HT1080 (cell line): ENCODE data around the gene SPZ1. TPM values are rescaled to one million over a fixed set of nuclear protein-coding genes. Genes with fewer than 3 reads are reported as not detected.
"Not testable (repeated sequence)": the region's sequence is repeated elsewhere in the genome, so short reads cannot be mapped to it uniquely, and the experiment has no call there.

Experiments used
- DNase-seq: peaks from one replicate; pipeline ENCODE4 v3.0.0-alpha.2; 2015; ENCODE audit warnings: low read depth
- polyA plus RNA-seq, 2 experiments: library from polyadenylated mRNA; depleted of rRNA; stranded (reverse); fragments of >200 nt; gene quantifications; 2 replicates each; pipeline ENCODE4 v1.2.3, GENCODE V29; 2015
- total RNA-seq: library from RNA; depleted of rRNA; stranded (reverse); fragments of >200 nt; shearing (Covaris generic); gene quantifications from 2 replicates; pipeline ENCODE4 v1.2.3, GENCODE V29; 2014; rRNA removed

Gene SPZ1
- not detected in 2 replicates for total RNA-seq
- not detected in 2 replicates for polyA plus RNA-seq (2015; cell fraction: cytosol; rRNA removed)
- polyA plus RNA-seq (2015; cell fraction: nucleus; rRNA removed), result not detected in 2 replicates

DNA sequence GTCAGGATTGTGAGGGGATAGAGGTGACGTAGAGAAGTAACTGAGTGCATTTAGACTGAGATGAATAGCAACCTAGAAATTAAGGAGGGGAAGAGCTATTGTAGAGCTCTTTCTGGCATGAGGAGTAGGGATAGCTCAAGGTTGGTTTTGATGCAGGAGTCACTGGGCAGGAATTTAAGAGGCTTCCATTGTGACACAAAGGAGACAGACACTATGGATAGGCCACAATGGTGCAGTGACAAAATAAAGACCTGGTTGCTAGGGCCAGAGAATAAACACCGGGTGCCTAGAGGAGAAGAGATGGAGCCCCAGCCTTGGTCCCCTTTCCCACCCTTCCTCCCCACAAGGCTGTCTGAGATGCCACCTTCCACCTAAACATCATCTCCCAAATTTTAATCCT is at the start of gene SPZ1:
Gene SPZ1 (plus strand): TSS at position 301 of the 400 bp plus-strand sequence. CDS start 214 bp downstream, outside the sequence.
- no peak for DNase-seq

GRCh38 chr5:80270543-80270942 is 49.3 kb upstream of the SPZ1 start:
- not testable (repeated sequence) for DNase-seq

DNA sequence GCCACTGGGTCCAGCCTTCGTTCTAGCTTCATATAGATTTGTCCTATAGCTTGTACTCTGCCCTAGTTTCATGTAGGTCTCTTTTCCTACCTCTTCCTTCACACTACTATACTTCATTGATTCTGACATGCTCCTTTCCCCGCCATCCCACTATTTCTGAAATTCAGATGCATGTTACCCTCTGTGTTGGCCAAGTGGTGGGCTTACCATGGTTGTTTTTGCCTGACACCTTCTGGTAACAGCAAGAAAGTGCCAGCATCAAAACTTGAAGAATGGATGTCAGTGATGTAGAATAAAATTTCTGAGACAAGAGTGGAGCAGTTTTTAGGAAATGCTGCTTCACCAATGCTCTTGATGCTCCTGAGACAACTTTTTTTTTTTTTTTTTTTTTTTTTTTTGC is 44.5 kb upstream of the SPZ1 start:
- peak; percentile 17 for DNase-seq

DNA sequence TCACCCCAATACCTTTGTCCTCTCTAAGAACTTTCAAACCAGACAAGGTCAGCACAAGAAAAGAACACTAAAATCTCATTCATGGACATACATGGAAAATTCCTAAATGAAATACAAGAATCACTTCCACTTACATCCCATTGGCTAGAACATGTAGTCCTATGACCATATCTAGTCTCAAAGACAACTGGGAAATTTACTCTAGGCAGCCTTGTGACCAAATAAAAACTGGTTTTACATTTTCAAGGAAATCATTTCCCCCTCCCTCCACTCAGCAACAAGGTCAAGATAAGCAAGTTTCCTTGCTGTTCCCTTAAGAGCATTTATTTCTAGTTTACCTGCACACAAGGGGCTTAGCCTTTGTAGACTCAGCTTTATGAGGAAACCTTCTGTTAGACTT is 43.6 kb upstream of the SPZ1 start:
- DNase-seq, result no peak

- no peak for DNase-seq
These were observed 42.6 kb upstream of the SPZ1 start for GRCh38 chr5:80277191-80277590.

- DNase-seq, result no peak
These were observed 37.7 kb upstream of the SPZ1 start for GRCh38 chr5:80282054-80282453.

DNA sequence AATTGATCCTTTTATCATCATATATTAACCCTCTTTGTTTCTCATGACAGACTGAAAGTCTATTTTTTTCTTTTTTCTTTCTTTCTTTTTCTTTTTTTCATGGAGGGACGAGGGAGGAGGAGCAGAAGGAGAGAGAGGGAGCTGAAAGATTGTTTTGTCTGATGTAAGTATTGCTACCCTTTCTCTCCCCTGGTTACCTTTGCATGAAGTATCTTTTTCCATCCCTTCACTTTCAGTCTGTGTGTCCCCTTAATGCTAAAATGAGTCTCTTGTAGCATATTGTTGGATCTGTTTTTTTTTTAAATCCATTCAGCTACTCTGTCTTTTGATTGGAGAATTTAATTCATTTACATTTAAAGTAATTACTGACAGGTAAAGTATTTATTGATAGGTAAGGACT is 36.4 kb upstream of the SPZ1 start:
- DNase-seq, result no peak

DNA sequence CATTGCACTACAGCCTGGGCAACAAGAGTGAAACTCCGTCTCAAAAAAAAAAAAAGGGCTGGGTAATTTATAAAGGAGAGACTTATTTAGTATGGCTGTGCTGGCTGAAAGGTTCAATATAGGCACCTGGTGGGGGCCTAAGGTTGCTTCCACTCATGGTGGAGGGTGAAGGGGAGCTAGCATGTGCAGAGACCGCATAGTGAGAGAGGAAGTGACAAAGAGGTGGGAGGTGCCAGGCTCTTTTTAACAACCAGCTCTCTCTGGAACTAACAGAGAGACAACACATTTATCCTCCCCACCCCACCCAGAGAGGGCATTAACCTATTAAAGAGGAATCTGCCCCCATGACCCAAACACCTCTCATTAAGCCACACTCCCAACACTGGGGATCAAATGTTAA is 35.1 kb upstream of the SPZ1 start:
- DNase-seq, result peak; percentile 20

- no peak for DNase-seq
These were observed 31.6 kb upstream of the SPZ1 start for GRCh38 chr5:80288177-80288576.

- no peak for DNase-seq
These were observed 30.5 kb upstream of the SPZ1 start for GRCh38 chr5:80289320-80289719.

GRCh38 chr5:80291761-80292160 is 28.0 kb upstream of the SPZ1 start:
- DNase-seq, result no peak

DNA sequence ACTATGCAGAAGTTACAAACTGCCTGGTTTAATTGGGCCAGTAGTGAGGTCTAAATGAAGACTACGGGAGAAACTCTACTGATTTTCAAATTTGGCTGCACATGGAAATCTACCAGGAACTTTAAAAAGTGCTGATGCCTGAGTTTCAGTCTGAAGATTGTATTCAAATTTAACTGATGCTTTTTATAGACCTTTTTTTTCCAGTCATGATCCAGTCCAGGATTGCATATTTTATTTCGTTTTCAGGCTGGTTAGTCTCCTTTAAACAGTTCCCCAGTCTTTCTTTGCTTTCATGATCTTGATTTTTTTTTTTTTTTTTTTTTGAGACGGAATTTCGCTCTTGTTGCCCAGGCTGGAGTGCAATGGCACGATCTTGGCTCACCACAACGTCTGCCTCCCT is 23.7 kb upstream of the SPZ1 start:
- DNase-seq, result no peak

- DNase-seq, result no peak
These were observed 20.2 kb upstream of the SPZ1 start for GRCh38 chr5:80299601-80300000.

DNA sequence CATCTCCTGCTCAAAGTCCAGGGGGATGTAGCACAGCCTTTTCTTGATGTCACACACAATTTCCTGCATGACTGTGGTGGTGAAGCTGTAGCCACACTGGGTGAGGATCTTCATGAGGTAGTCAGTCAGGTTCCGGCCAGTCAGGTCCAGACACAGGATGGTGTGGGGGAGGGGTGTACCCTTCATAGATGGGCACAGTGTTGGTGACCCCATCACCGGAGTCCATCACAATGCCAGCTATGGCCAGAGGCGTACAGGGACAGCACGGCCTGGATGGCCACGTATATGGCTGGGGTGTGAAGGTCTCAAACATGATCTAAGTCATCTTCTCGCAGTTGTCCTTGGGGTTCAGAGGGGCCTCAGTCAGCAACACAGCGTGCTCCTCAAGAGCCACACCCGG is 19.7 kb upstream of the SPZ1 start:
- no peak for DNase-seq

DNA sequence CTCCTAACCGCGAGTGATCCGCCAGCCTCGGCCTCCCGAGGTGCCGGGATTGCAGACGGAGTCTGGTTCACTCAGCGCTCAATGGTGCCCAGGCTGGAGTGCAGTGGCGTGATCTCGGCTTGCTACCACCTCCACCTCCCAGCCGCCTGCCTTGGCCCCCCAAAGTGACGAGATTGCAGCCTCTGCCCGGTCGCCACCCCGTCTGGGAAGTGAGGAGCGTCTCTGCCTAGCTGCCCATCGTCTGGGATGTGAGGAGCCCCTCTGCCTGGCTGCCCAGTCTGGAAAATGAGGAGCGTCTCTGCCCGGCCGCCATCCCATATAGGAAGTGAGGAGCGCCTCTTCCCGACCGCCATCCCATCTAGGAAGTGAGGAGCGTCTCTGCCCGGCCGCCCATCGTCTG is 19.0 kb upstream of the SPZ1 start:
- not testable (repeated sequence) for DNase-seq

- not testable (repeated sequence) for DNase-seq
These were observed 18.5 kb upstream of the SPZ1 start for GRCh38 chr5:80301342-80301741.

- DNase-seq, result no peak
These were observed 17.2 kb upstream of the SPZ1 start for GRCh38 chr5:80302636-80303035.

DNA sequence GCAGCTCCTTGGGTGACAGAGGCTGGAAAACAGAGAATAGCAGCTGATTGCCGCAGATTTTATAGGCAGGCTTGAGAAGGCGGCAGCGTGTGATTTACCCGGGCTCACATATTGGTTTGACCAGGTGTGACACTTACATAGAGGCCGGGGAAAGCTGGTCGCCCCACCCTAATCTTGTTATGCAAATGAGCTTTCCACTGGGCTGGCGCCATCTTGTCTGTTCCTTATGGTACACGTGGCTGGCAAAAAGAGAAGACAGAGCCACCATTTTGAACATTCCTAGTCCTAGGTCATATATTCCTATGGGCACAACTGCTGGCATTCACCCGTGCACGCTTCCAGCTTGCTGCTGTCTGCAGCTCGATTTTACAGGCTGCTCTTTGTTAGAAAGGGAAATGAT is 11.3 kb upstream of the SPZ1 start:
- DNase-seq, result no peak

- no peak for DNase-seq
These were observed 9.7 kb upstream of the SPZ1 start for GRCh38 chr5:80309871-80310665.

DNA sequence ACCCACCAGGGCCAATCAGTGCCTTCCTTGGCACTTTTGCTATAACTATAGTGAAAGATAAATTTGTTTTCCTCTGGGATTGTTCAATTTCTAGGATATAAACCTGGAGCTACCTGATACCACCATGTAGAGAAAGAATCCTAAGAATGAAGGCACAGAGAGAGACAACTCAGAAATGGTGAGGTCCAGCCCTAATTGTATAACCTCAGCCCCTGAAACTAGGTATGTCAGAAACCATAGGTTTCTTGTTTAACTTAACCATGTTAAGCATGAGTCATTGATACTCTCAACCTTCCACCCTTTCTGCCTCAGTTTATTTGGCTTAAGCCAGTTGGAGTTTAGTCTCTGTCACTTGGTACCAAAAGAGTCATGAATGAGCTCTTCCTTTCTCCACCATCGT is 4.6 kb upstream of the SPZ1 start:
- DNase-seq, result no peak

- no peak for DNase-seq
These were observed 1.6 kb upstream of the SPZ1 start for GRCh38 chr5:80318212-80318611.

- no peak for DNase-seq
These were observed 5.1 kb downstream of the SPZ1 start for GRCh38 chr5:80324912-80325311.

GRCh38 chr5:80326468-80326867 is 6.7 kb downstream of the SPZ1 start:
- DNase-seq, result no peak
